ENCODE data around the gene ZNF418. TPM values are rescaled to one million over a fixed set of nuclear protein-coding genes. Genes with fewer than 3 reads are reported as not detected.
A peak's percentile ranks its signal among the peaks of the same experiment; 100 is the strongest.

ZNF418 gene
- total and polyA plus RNA-seq, 2 of the 8 experiments (the other 6 are each of a cell fraction or from before 2014, with no cell fraction given) = 10.5 to 18.8 TPM

GRCh38 chr19:57947419-57948134, 12.4 kb upstream of the ZNF418 start, which contains the start of gene ZNF256 (continued):
- TF ChIP-seq RXRA (IDR thresholded peaks at IDR 0.05; ENCODE audit: insufficient read depth, low read depth, low read length) (no peak), SRF (IDR thresholded peaks at IDR 0.05; ENCODE audit: low read depth, low read length) (peak; percentile 36; the same call in 1 of the 2 replicates), EP300 (IDR thresholded peaks at IDR 0.05; ENCODE audit: borderline replicate concordance in 1 of 2, low read depth in 2 of 2, low read length in 2 of 2) (peak in 1 of 2 experiments; percentile 71; a peak in 1 of 3 replicates), TBP (IDR thresholded peaks at IDR 0.05; ENCODE audit: low read depth, low read length) (peak; percentile 70; the same call in 1 of the 2 replicates), CREB1 (IDR thresholded peaks at IDR 0.05) (peak; percentile 73), KDM5A (IDR thresholded peaks at IDR 0.05; ENCODE audit: low read length) (peak; percentile 54; the same call in 1 of the 2 replicates), GABPA (IDR thresholded peaks at IDR 0.05; ENCODE audit: borderline replicate concordance, insufficient read depth, low read length) (peak; percentile 74; the same call in 1 of the 2 replicates), SP1 (IDR thresholded peaks at IDR 0.05; ENCODE audit: low read depth, low read length) (0 out of 2 replicates have a peak, but pooled peaks have one; percentile 41), POLR2AphosphoS5 (IDR thresholded peaks at IDR 0.05; ENCODE audit: low read depth, low read length) (peak; percentile 91), CHD2 (IDR thresholded peaks at IDR 0.05; ENCODE audit: low read length) (peak; percentile 55; the same call in 1 of the 2 replicates), BCL11A (IDR thresholded peaks at IDR 0.05; ENCODE audit: low read depth in 2 of 2, low read length in 2 of 2) (no peak), KDM1A (IDR thresholded peaks at IDR 0.05; ENCODE audit: borderline replicate concordance, low read length) (no peak), POLR2A (IDR thresholded peaks at IDR 0.05; ENCODE audit: control extremely low read depth in 1 of 2, low read depth in 2 of 2, low read length in 2 of 2) (peak in 1 of 2 experiments; percentile 89; a peak in 2 of 3 replicates), JUN (IDR thresholded peaks at IDR 0.05; ENCODE audit: low read depth, low read length) (no peak), RAD21 (IDR thresholded peaks at IDR 0.05 in 1 of 2, conservative IDR thresholded peaks at IDR 0.05 in 1 of 2; ENCODE audit: low read depth in 2 of 2, low read length in 2 of 2) (peak; percentile 36 to 41; a peak in 3 of 4 replicates), EGR1 (IDR thresholded peaks at IDR 0.05; ENCODE audit: borderline replicate concordance, low read depth, low read length) (0 out of 2 replicates have a peak, but pooled peaks have one; percentile 33), CTBP2 (IDR thresholded peaks at IDR 0.05; ENCODE audit: borderline replicate concordance, insufficient read depth, insufficient read length, low read length) (no peak), TAF7 (optimal IDR thresholded peaks at IDR 0.05; ENCODE audit: borderline replicate concordance, low read depth, low read length) (peak; percentile 55), PHF8 (conservative IDR thresholded peaks at IDR 0.05; ENCODE audit: low read depth, low read length) (peak; percentile 80), MAX (IDR thresholded peaks at IDR 0.05) (peak; percentile 88), KDM4A (IDR thresholded peaks at IDR 0.05; ENCODE audit: low read depth, low read length, severe bottlenecking) (peak; percentile 55), HDAC6 (IDR thresholded peaks at IDR 0.05; ENCODE audit: low read depth, low read length) (no peak), SP4 (IDR thresholded peaks at IDR 0.05; ENCODE audit: low read length) (no peak)
